Measurements from ENCODE around the gene PACC1. TPM values are rescaled to one million over a fixed set of nuclear protein-coding genes. Genes with fewer than 3 reads are reported as not detected.

PACC1 gene
- total RNA-seq, 1 donor from 2014 or later, result 3.2 TPM

GRCh38 chr1:212438831-212439237 is 24.1 kb upstream of the PACC1 start:
- DNase-seq (ENCODE audit: low read depth in 2 of 2), result no peak

GRCh38 chr1:212437179-212437798 is 22.6 kb upstream of the PACC1 start:
- no peak for DNase-seq (ENCODE audit: low read depth in 2 of 2)

GRCh38 chr1:212434992-212435391 is 20.3 kb upstream of the PACC1 start:
- no peak for DNase-seq (ENCODE audit: low read depth in 2 of 2)

- no peak for DNase-seq (ENCODE audit: low read depth in 2 of 2)
Measured at GRCh38 chr1:212433577-212434462, 19.1 kb upstream of the PACC1 start.

GRCh38 chr1:212432661-212433576 is 18.2 kb upstream of the PACC1 start, which contains the start of gene NENF:
Gene NENF, plus strand, starts transcription at chr1:212432920. Its CDS starts 24 bp downstream, at chr1:212432944.
- DNase-seq (ENCODE audit: low read depth in 2 of 2), result peak; percentile 57 to 82

- DNase-seq (ENCODE audit: low read depth in 2 of 2), result no peak
Measured at GRCh38 chr1:212432272-212432660, 17.6 kb upstream of the PACC1 start.

- no peak for DNase-seq (ENCODE audit: low read depth in 2 of 2)
Measured at GRCh38 chr1:212431644-212432043, 17.0 kb upstream of the PACC1 start.

- peak in 1 of 2 donors; percentile 66 for DNase-seq (ENCODE audit: low read depth in 2 of 2)
Measured at GRCh38 chr1:212430955-212431394, 16.3 kb upstream of the PACC1 start.

GRCh38 chr1:212430416-212430815 is 15.7 kb upstream of the PACC1 start:
- no peak for DNase-seq (ENCODE audit: low read depth in 2 of 2)

GRCh38 chr1:212428496-212428895 is 13.8 kb upstream of the PACC1 start:
- peak in 1 of 2 donors; percentile 88 for DNase-seq (ENCODE audit: low read depth in 2 of 2)

GRCh38 chr1:212423879-212424278 is 9.2 kb upstream of the PACC1 start:
- DNase-seq (ENCODE audit: low read depth in 2 of 2), result no peak

- DNase-seq (ENCODE audit: low read depth in 2 of 2), result no peak
Measured at GRCh38 chr1:212421165-212421564, 6.5 kb upstream of the PACC1 start.

GRCh38 chr1:212415107-212415841 is 588 bp upstream of the PACC1 start:
- no peak for DNase-seq (ENCODE audit: low read depth in 2 of 2)

GRCh38 chr1:212413902-212414327 is 771 bp downstream of the PACC1 start:
- DNase-seq (ENCODE audit: low read depth in 2 of 2), result peak in 1 of 2 donors; percentile 28

- DNase-seq (ENCODE audit: low read depth in 2 of 2), result no peak
Measured at GRCh38 chr1:212412374-212412773, 2.3 kb downstream of the PACC1 start.

- DNase-seq (ENCODE audit: low read depth in 2 of 2), result no peak
Measured at GRCh38 chr1:212410231-212410820, 4.4 kb downstream of the PACC1 start.

GRCh38 chr1:212402666-212403321 is 11.9 kb downstream of the PACC1 start:
- no peak for DNase-seq (ENCODE audit: low read depth in 2 of 2)

GRCh38 chr1:212401838-212402582 is 12.7 kb downstream of the PACC1 start:
- peak; percentile 12 to 66 for DNase-seq (ENCODE audit: low read depth in 2 of 2)

GRCh38 chr1:212401042-212401441 is 13.6 kb downstream of the PACC1 start:
- no peak for DNase-seq (ENCODE audit: low read depth in 2 of 2)

All from lung microvascular endothelial cell (primary cell).